KBM-7 (cell line): ENCODE measurements around the gene WWC2.

Experiments used
- DNase-seq: peaks from one replicate; pipeline ENCODE4 v3.0.0-alpha.2; 2015
- in situ Hi-C: fragments of 300-500 bp; cut with MboI; formaldehyde crosslinking; loops from 2 replicates; pipeline ENCODE4 v1.14.3; 2020; ENCODE audit warnings: low sequenced_read_pairs, low pct_unique_long_range_greater_than_20kb, mixed read lengths

WWC2 gene

DNA sequence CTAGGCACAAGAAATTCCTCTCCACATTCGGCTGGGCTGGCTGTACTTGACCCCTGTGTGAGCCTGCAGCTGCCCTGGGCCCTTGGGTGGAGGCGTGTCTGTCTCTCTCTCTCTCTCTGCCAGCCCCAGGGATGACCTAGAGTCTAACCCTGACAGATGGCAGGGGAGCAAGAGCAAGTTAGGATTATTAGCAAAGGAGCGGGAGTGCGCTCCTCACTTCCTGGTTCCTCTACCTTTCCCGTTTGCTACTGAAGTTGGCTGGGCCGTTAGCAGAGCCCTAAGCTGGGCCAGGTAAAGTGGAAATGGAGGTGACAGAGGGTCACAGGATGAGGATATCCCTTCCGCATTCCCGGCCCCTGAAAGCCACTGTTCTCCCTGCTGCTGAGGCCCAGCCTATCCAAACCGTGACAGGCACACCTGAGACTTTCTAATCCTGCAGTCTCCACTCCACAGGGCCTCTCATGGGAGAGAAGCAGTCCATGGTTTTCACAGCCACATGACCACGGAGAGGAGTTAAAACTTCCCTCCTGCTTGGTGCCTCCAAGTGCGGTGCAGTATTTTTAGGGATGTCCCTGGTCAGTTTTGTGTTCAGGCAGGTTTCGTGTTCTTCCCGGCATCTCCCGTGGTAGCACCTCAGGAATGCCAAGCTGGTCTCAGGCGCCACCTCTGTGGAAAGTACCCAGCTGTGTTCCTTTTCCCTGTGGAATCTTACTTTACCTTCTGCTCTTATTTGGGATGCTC, 141.7 kb downstream of the WWC2 start:
- in situ Hi-C loops, result no loop called here
- DNase-seq, result no peak

- no peak for DNase-seq
- in situ Hi-C loops, result no loop called here
These were observed 142.2 kb downstream of the WWC2 start for GRCh38 chr4:183241322-183241640.

DNA sequence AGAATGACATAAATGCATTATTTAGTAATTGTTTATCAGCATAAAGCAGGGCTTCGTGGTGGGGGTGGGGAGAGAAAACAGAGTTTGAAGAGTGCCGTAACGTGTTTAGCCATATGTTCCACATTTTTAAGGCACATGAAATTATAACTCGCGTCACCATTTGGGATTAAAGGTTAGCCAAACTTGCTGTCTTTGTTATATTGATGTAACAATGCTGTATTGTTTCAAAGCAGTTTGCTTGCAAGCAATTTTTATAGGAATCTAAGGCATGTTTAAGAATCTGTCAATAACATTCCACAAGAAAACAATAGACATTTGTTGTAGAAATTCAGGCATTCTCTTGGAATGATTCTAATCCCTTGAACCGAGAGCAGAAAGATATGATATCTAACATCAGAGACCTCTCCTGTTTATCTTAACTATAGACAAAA, 142.7 kb downstream of the WWC2 start:
- no peak for DNase-seq
- in situ Hi-C loops, result no loop called here

DNA sequence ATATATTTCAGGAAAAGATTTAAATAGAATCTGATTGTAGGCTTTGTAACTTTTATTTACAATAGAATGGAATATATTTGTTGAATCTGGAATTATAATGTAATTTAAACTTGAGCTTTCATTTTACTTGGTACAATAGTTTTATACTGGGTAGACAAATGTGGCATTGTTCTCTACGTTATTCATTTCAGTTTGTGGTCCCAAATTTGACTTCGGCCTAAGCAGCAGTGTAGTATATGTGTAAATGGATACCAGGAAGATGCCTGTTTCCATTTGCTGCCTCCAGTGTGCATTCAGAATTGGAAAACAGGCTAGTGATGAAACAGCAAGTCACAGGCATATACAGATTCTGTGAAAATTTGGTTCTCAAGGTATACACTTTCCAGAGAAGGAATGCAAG, 143.2 kb downstream of the WWC2 start:
- in situ Hi-C loops, result no loop called here

DNA sequence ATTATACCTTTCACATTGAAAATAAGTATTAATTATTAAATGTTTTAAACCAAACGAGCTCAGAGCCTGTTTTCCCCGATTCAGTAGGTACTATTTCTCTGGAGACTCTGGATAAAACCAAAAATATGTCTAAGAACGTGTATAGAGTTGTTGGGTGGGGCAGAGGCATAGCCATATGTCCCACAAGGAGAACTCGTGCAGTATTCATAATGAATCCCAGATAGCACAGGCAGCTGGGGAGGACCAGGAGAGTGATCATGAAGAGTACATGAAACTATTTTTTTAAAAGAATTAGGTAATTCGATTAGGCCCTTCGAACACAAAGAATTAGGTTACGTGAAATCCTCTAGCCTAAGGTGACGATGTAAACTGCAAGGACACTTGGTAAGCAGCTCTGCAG, 145.0 kb downstream of the WWC2 start:
- DNase-seq, result no peak
- in situ Hi-C loops, result no loop called here

More for the DNA sequence above, 143.2 kb downstream of the WWC2 start:
- no peak for DNase-seq

DNA sequence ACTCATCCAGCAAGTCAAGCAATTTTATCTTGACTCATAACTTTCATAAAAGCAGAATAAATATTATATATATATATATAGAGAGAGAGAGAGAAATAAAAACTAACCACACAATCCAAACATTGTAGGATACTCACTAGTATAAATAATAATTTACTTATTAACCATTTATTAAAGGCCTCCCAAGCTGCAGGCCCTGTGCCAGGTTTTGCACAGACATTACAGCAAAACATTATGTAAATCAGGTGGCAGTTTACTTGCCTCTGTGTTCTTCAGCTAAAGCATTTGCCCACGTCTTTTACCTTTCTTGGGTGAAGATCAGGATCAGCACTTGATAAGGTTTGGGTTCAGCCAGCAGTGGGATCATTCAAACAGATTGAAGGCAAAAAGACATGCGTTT, 145.4 kb downstream of the WWC2 start:
- DNase-seq, result no peak
- in situ Hi-C loops, result no loop called here

DNA sequence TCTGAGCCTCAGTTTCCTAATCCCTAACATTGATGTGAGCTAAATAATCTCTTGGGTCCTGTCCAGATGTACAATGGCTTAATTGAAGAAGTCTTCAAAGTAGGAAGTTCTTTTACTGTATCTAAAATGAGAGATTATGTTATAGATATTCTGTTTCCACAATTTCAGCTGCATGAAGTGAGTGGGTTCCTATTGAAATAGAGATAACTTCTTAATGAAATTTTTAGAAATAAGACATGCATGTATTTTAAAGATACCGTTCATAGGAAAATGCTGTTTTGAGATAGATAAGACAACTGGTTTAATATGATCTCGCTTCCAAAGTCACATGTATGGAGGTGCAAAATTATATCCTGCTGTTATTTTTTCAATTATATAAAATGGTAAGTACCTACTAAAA, 149.1 kb downstream of the WWC2 start:
- DNase-seq, result no peak
- in situ Hi-C loops, result no loop called here

- DNase-seq, result peak; percentile 67
- in situ Hi-C loops, result loop anchor here (10.0 to 25.0 kb wide), 2 partner anchors 175 to 313 kb away; no protein-coding TSS in a partner anchor
These were observed 150.8 kb downstream of the WWC2 start for GRCh38 chr4:183249854-183250253.

GRCh38 chr4:183250831-183251230, 151.8 kb downstream of the WWC2 start:
- in situ Hi-C loops, result loop anchor here (10.0 to 25.0 kb wide), 2 partner anchors 176 to 314 kb away; no protein-coding TSS in a partner anchor

GRCh38 chr4:183252959-183253358, 153.9 kb downstream of the WWC2 start:
- in situ Hi-C loops, result loop anchor here (10.0 to 25.0 kb wide), 2 partner anchors 178 to 316 kb away; no protein-coding TSS in a partner anchor
- DNase-seq, result no peak

More at GRCh38 chr4:183250831-183251230, 151.8 kb downstream of the WWC2 start:
- DNase-seq, result no peak

- in situ Hi-C loops, result loop anchor here (10.0 to 25.0 kb wide), 2 partner anchors 179 to 316 kb away; no protein-coding TSS in a partner anchor
- DNase-seq, result no peak
These were observed 154.4 kb downstream of the WWC2 start for GRCh38 chr4:183253451-183253850.

GRCh38 chr4:183254162-183254561, 155.1 kb downstream of the WWC2 start:
- no peak for DNase-seq
- in situ Hi-C loops, result loop anchor here (10.0 to 25.0 kb wide), 2 partner anchors 179 to 317 kb away; no protein-coding TSS in a partner anchor

DNA sequence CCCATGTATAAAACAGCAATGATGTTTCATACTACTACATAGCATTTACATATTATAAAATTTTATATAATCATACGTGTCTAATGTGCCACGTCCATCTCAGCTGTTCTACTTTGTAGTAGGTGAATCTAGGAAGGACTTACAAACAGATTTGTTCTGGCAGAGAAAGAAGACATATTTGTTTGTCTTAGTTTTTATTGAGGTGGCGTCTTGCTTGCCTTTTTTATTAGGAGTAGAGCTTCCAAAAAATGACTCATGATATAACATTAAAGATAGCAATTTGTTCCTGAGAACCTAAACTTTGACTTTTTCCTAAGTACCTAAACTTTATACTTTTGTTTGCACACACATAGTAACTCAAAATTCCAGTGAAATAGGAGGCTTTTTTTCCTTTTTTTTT, 156.4 kb downstream of the WWC2 start:
- in situ Hi-C loops, result loop anchor here (10.0 to 25.0 kb wide), 2 partner anchors 181 to 318 kb away; no protein-coding TSS in a partner anchor
- DNase-seq, result no peak

GRCh38 chr4:183256343-183256742, 157.3 kb downstream of the WWC2 start:
- in situ Hi-C loops, result loop anchor here (10.0 to 25.0 kb wide), 2 partner anchors 182 to 319 kb away; no protein-coding TSS in a partner anchor

GRCh38 chr4:183256756-183257385, 157.8 kb downstream of the WWC2 start:
- peak; percentile 54 for DNase-seq
- in situ Hi-C loops, result loop anchor here (10.0 to 25.0 kb wide), 2 partner anchors 182 to 320 kb away; no protein-coding TSS in a partner anchor

More at GRCh38 chr4:183256343-183256742, 157.3 kb downstream of the WWC2 start:
- DNase-seq, result no peak

DNA sequence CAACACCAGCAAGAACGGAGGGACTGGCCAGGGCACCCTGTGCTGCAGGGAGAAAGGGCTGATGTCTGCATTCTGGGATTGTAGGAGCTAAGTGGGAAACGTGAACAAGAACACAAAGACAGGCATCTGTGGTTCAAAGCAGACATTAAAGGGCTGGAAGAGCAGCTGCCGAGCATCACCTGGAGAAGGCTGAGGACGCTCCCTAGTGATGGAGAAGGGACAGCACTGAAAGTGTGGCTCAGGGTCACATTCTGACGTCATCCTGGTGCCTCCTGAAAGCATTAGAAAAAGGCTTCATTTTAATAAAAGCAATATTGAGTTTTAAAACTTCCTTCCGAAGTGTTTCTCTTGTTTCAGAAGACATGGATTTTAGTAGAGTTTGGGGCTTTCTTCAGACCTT, 158.8 kb downstream of the WWC2 start:
- DNase-seq, result no peak
- in situ Hi-C loops, result loop anchor here (10.0 to 25.0 kb wide), 2 partner anchors 183 to 321 kb away; no protein-coding TSS in a partner anchor

- no peak for DNase-seq
- in situ Hi-C loops, result loop anchor here (25.0 kb wide), 1 partner anchor 323 kb away; no protein-coding TSS in a partner anchor
These were observed 161.6 kb downstream of the WWC2 start for GRCh38 chr4:183260491-183261151.

DNA sequence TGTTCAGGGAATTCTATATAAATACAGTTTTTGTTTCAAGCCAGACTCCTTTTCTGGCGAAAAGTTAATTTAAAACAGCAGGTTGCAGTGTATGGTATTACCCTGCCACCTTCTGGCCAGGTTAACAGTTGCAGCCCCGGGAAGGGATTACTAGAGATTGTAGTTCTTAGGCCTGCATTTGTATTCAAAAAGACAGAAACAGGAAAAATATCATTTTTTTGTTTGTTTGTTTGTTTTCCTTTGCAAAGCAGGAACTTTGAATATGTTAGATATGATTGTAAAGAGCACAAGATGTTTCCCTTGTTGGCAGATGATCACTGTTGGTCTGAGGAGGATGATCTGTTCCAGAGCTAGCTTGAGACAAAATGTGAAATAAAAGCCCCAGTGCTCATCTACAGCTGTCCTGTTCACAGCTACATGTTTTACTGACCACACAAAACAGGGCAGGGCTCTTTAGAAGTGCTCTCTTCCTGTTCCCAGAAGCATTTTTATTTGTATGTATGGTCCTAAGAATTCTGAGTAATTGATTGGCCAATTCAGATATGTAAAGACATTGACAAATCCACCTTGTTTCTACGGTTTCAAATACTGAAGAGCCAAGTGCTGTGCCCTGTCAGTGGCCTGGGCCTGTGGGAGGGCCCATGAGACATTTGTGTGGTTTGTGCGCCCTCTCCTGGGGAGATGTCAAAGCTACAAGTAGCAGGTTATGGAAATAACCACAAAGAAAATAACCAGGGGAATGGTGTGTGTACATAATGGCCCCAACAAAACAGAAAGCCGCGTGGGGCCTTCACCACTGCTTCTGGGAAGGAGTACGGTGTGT, 163.1 kb downstream of the WWC2 start:
- peak; percentile 78 for DNase-seq
- in situ Hi-C loops, result loop anchor here (25.0 kb wide), 1 partner anchor 325 kb away; no protein-coding TSS in a partner anchor

- DNase-seq, result no peak
- in situ Hi-C loops, result loop anchor here (25.0 kb wide), 1 partner anchor 325 kb away; no protein-coding TSS in a partner anchor
These were observed 163.7 kb downstream of the WWC2 start for GRCh38 chr4:183262776-183263100.
